ENCODE data around the gene EFCAB6.

DNA sequence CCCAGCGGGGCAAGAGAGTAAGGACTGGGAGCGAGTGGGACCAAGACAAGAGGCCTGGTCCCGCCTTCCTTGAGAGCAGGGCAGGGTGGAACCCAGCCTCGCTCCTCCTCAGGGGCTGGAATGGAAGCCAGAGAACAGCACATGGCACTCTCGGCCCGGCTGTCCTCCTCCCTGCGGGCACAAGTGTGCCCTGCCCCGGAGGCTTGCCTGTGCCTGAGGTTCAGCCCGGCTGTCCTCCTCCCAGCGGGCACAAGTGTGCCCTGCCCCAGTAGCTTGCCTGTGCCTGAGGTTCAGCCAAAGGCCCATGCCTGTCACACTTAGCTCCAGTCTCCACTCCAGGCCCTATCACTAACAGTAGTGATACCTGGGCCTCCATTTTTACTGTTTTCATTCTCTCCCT lies 26.1 kb upstream of the EFCAB6 start:
- TF ChIP-seq NBN (IDR thresholded peaks at IDR 0.05) (no peak), RFX5 (IDR thresholded peaks at IDR 0.05; ENCODE audit: low read depth, low read length) (no peak), SIN3A (IDR thresholded peaks at IDR 0.05; ENCODE audit: low read depth, low read length) (no peak)
- TF ChIP-seq, protein P1, sequence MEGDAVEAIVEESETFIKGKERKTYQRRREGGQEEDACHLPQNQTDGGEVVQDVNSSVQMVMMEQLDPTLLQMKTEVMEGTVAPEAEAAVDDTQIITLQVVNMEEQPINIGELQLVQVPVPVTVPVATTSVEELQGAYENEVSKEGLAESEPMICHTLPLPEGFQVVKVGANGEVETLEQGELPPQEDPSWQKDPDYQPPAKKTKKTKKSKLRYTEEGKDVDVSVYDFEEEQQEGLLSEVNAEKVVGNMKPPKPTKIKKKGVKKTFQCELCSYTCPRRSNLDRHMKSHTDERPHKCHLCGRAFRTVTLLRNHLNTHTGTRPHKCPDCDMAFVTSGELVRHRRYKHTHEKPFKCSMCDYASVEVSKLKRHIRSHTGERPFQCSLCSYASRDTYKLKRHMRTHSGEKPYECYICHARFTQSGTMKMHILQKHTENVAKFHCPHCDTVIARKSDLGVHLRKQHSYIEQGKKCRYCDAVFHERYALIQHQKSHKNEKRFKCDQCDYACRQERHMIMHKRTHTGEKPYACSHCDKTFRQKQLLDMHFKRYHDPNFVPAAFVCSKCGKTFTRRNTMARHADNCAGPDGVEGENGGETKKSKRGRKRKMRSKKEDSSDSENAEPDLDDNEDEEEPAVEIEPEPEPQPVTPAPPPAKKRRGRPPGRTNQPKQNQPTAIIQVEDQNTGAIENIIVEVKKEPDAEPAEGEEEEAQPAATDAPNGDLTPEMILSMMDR (IDR thresholded peaks at IDR 0.05 in 2 of 3, conservative IDR thresholded peaks at IDR 0.05 in 1 of 3; ENCODE audit: control insufficient read depth in 2 of 3, extremely low read depth in 1 of 3, insufficient read depth in 1 of 3, low read depth in 3 of 3, low read length in 3 of 3), result no peak
- TF ChIP-seq, protein P2, sequence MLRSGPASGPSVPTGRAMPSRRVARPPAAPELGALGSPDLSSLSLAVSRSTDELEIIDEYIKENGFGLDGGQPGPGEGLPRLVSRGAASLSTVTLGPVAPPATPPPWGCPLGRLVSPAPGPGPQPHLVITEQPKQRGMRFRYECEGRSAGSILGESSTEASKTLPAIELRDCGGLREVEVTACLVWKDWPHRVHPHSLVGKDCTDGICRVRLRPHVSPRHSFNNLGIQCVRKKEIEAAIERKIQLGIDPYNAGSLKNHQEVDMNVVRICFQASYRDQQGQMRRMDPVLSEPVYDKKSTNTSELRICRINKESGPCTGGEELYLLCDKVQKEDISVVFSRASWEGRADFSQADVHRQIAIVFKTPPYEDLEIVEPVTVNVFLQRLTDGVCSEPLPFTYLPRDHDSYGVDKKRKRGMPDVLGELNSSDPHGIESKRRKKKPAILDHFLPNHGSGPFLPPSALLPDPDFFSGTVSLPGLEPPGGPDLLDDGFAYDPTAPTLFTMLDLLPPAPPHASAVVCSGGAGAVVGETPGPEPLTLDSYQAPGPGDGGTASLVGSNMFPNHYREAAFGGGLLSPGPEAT (IDR thresholded peaks at IDR 0.05; ENCODE audit: low read depth), result no peak

Measured in GM12878 (cell line).